Hepatocyte (in vitro differentiated cells): Measurements from ENCODE around the gene GIMAP5. TPM values are rescaled to one million over a fixed set of nuclear protein-coding genes. Genes with fewer than 3 reads are reported as not detected.

Experiments used
- DNase-seq: peaks from one replicate; pipeline ENCODE4 v3.0.0-alpha.2; 2016; ENCODE audit warnings: low spot score
- H2AFZ ChIP-seq: fragments of 200-600 bp; sonication (generic); 2 replicates; pipeline ENCODE4 v1.6.0; 2016; ENCODE audit warnings: antibody characterized with exemption, mild to moderate bottlenecking
- H3K27ac ChIP-seq: fragments of 200-600 bp; sonication (generic); 2 replicates; pipeline ENCODE4 v1.5.1; 2016; ENCODE audit warnings: mild to moderate bottlenecking
- H3K27me3 ChIP-seq: fragments of 200-600 bp; sonication (generic); 2 replicates; pipeline ENCODE4 v1.6.1; 2016
- H3K36me3 ChIP-seq: fragments of 200-600 bp; sonication (generic); replicated peaks from 2 replicates; pipeline ENCODE4 v1.5.1; 2016; ENCODE audit warnings: low read depth; ENCODE audit not compliant: insufficient read depth
- H3K4me1 ChIP-seq: fragments of 200-600 bp; sonication (generic); 2 replicates; pipeline ENCODE4 v1.5.1; 2016; ENCODE audit warnings: mild to moderate bottlenecking, moderate library complexity; ENCODE audit not compliant: insufficient read depth
- H3K4me2 ChIP-seq: fragments of 200-600 bp; sonication (generic); 2 replicates; pipeline ENCODE4 v1.6.0; 2016
- H3K4me3 ChIP-seq: fragments of 200-600 bp; sonication (generic); 2 replicates; pipeline ENCODE4 v1.5.1; 2016; ENCODE audit warnings: mild to moderate bottlenecking
- H3K79me2 ChIP-seq: fragments of 200-600 bp; sonication (generic); 2 replicates; pipeline ENCODE4 v1.6.0; 2017; ENCODE audit warnings: mild to moderate bottlenecking
- H3K9me2 ChIP-seq: fragments of 200-600 bp; sonication (generic); replicated peaks from 2 replicates; pipeline ENCODE4 v1.6.0; 2017; ENCODE audit warnings: mild to moderate bottlenecking; ENCODE audit not compliant: insufficient read depth
- H3K9me3 ChIP-seq: fragments of 200-600 bp; sonication (generic); 2 replicates; pipeline ENCODE4 v1.5.1; 2016; ENCODE audit warnings: low read depth, mild to moderate bottlenecking
- H4K20me1 ChIP-seq: fragments of 200-600 bp; sonication (generic); 2 replicates; pipeline ENCODE4 v1.6.0; 2016; ENCODE audit warnings: mild to moderate bottlenecking; ENCODE audit not compliant: insufficient read depth, poor library complexity, severe bottlenecking
- EZH2 ChIP-seq: fragments of 200-600 bp; sonication (generic); IDR thresholded peaks from 2 replicates; pipeline ENCODE4 v1.6.1; 2016; ENCODE audit warnings: antibody characterized with exemption, mild to moderate bottlenecking, borderline replicate concordance
- EZH2phosphoT487 ChIP-seq: fragments of 200-600 bp; sonication (generic); IDR thresholded peaks from one replicate; pipeline ENCODE4 v1.6.1; 2018; ENCODE audit warnings: antibody characterized with exemption, mild to moderate bottlenecking, low read depth, moderate library complexity; ENCODE audit not compliant: unreplicated experiment, severe bottlenecking
- WGBS: methylation state at CpG from one replicate; pipeline ENCODE4 v1.1.6; 2016; ENCODE audit warnings: low lambda C conversion rate; ENCODE audit errors: missing lambda C conversion rate; 5-methylcytosine and 5-hydroxymethylcytosine counted together
- polyA plus RNA-seq: library from polyadenylated mRNA; unstranded; fragments of >200 nt; fragmentation: Nextera tagmentation; extraction: Ambion mirVana; gene quantifications from 2 replicates; pipeline ENCODE4 v1.2.1, GENCODE V29; 2016
- total RNA-seq: library from RNA; depleted of rRNA; stranded (reverse); fragments of >200 nt; gene quantifications from 2 replicates; pipeline ENCODE4 v1.2.3, GENCODE V29; 2014
- TF ChIP-seq, protein P1 (sequence below): fragments of 200-600 bp; sonication (generic); IDR thresholded peaks from 2 replicates; pipeline ENCODE4 v1.5.1; 2016; ENCODE audit warnings: antibody characterized with exemption, mild to moderate bottlenecking; ENCODE audit not compliant: poor library complexity

The GIMAP5 gene
- 0.40 and 1.2 TPM in 2 replicates for total RNA-seq
- 0.79 TPM in 1 of 2 replicates, not detected in the other for polyA plus RNA-seq

GRCh38 chr7:150737265-150738055, at the start of gene GIMAP5:
TSS of gene GIMAP5 (plus strand) at chr7:150737418. CDS start at chr7:150740885, 3,467 bp downstream.
- no peaks in the 10 kb centered on the region for H3K36me3 ChIP-seq
- H3K9me2 ChIP-seq = no peaks in the 10 kb centered on the region
- no peak for DNase-seq
- no peaks in the 10 kb centered on the region for H3K9me3 ChIP-seq
- no peaks in the 10 kb centered on the region for H4K20me1 ChIP-seq
- TF ChIP-seq, protein P1, sequence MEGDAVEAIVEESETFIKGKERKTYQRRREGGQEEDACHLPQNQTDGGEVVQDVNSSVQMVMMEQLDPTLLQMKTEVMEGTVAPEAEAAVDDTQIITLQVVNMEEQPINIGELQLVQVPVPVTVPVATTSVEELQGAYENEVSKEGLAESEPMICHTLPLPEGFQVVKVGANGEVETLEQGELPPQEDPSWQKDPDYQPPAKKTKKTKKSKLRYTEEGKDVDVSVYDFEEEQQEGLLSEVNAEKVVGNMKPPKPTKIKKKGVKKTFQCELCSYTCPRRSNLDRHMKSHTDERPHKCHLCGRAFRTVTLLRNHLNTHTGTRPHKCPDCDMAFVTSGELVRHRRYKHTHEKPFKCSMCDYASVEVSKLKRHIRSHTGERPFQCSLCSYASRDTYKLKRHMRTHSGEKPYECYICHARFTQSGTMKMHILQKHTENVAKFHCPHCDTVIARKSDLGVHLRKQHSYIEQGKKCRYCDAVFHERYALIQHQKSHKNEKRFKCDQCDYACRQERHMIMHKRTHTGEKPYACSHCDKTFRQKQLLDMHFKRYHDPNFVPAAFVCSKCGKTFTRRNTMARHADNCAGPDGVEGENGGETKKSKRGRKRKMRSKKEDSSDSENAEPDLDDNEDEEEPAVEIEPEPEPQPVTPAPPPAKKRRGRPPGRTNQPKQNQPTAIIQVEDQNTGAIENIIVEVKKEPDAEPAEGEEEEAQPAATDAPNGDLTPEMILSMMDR = no peak
- TF ChIP-seq EZH2 (no peak), EZH2phosphoT487 (no peak)
- H2AFZ ChIP-seq = no peak within 1 kb of the TSS
- no peak within 1 kb of the TSS for H3K4me3 ChIP-seq
- no peaks in the 10 kb centered on the region for H3K4me1 ChIP-seq
- no peak within 1 kb of the TSS for H3K27ac ChIP-seq
- H3K27me3 ChIP-seq = peaks cover 38% of the 10 kb centered on the region
- no peaks in the 10 kb centered on the region for H3K79me2 ChIP-seq
- H3K4me2 ChIP-seq = no peak within 1 kb of the TSS
- 61% methylated on average over 14 of the region's 14 CpGs for WGBS

GRCh38 chr7:150688630-150689029, 48.6 kb upstream of the GIMAP5 start:
- DNase-seq = no peak
- Histone ChIP-seq H3K27ac (no peak overlapping the region), H3K79me2 (no peaks in the 10 kb centered on the region), H4K20me1 (no peaks in the 10 kb centered on the region), H3K27me3 (no peaks in the 10 kb centered on the region), H3K9me2 (no peaks in the 10 kb centered on the region), H3K4me1 (no peaks in the 10 kb centered on the region), H2AFZ (no peak overlapping the region), H3K9me3 (no peaks in the 10 kb centered on the region), H3K36me3 (no peaks in the 10 kb centered on the region), H3K4me3 (no peak overlapping the region), H3K4me2 (no peak overlapping the region)
- TF ChIP-seq EZH2phosphoT487 = no peak
- TF ChIP-seq, protein P1 = no peak
- TF ChIP-seq EZH2 = no peak
- 85% methylated on average over 6 of the region's 6 CpGs for WGBS

DNA sequence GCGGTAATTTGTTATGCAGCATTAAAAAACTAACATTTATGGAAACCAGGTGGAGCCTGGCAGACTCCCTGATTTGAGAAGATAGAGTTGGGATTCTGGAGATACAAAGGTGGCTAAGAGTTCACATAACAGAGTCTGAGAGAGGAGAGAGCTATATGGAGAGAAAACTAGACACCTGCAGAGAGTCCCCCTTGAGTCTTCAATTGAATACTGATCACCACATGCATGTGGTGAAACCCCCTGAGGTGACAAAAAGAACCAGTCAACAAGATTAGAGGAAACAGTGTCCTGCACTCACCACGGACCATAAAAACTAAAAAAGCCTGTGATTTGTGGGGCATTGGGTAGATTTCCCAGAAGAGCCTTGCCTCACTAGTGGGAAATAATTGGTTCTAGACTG, 41.6 kb upstream of the GIMAP5 start:
- Histone ChIP-seq H3K27ac (no peak overlapping the region), H3K4me2 (no peak overlapping the region), H3K4me3 (no peak overlapping the region), H3K79me2 (no peaks in the 10 kb centered on the region), H3K9me2 (no peaks in the 10 kb centered on the region), H3K36me3 (no peaks in the 10 kb centered on the region), H3K4me1 (no peaks in the 10 kb centered on the region), H3K9me3 (no peaks in the 10 kb centered on the region), H3K27me3 (no peaks in the 10 kb centered on the region), H2AFZ (no peak overlapping the region), H4K20me1 (no peaks in the 10 kb centered on the region)
- 68% methylated on average over 2 of the region's 2 CpGs for WGBS
- TF ChIP-seq EZH2phosphoT487 (no peak), EZH2 (no peak)
- TF ChIP-seq, protein P1 = no peak
- no peak for DNase-seq
